ENCODE measurements around the gene PLAAT4. TPM values are rescaled to one million over a fixed set of nuclear protein-coding genes. Genes with fewer than 3 reads are reported as not detected.

Gene PLAAT4
- total RNA-seq, 2 experiments from 2014 or later, result 1.3 to 6.8 TPM

- no peaks in the 10 kb centered on the region for H3K9me3 ChIP-seq (ENCODE audit: low read length)
- no TSS peak for BruUV-seq (replicated peaks)
- H3K36me3 ChIP-seq (ENCODE audit: insufficient read depth, low read length), result no peaks in the 10 kb centered on the region
- TF ChIP-seq EZH2phosphoT487 (IDR thresholded peaks at IDR 0.05; ENCODE audit: borderline replicate concordance, low read depth, low read length), result no peak
- TF ChIP-seq CTCF (conservative IDR thresholded peaks at IDR 0.05; ENCODE audit: low read length), result no peak
- H3K4me2 ChIP-seq (ENCODE audit: low read length), result no peak overlapping the region
- H4K20me1 ChIP-seq (ENCODE audit: insufficient read depth, low read length), result no peaks in the 10 kb centered on the region
- CTCF ChIA-PET (ENCODE audit: unreplicated experiment), result no interaction called here
- H3K79me2 ChIP-seq (ENCODE audit: insufficient read depth, low read depth, low read length), result no peaks in the 10 kb centered on the region
- H3K27ac ChIP-seq (ENCODE audit: low read depth, low read length, poor library complexity, severe bottlenecking), result no peak overlapping the region
- H3K9me2 ChIP-seq (ENCODE audit: insufficient read depth, low read length), result no peaks in the 10 kb centered on the region
- intact Hi-C loops (cut with micrococcal nuclease; ENCODE audit: unreplicated experiment), result no loop called here
- POLR2A ChIA-PET, result no interaction called here
- DNase-seq (ENCODE audit: low spot score), result no peak
- no peak overlapping the region for H2AFZ ChIP-seq (ENCODE audit: low read length)
- no peaks in the 10 kb centered on the region for H3K4me1 ChIP-seq (ENCODE audit: insufficient read depth, low read length, poor library complexity, severe bottlenecking)
- H3K4me3 ChIP-seq (ENCODE audit: low read depth, low read length, poor library complexity, severe bottlenecking), result no peak overlapping the region
Measured at GRCh38 chr11:63516109-63516508, 20.5 kb upstream of the PLAAT4 start.

GRCh38 chr11:63517156-63517555 lies 19.5 kb upstream of the PLAAT4 start:
- no peak overlapping the region for H3K4me3 ChIP-seq (ENCODE audit: low read depth, low read length, poor library complexity, severe bottlenecking)
- no peaks in the 10 kb centered on the region for H3K36me3 ChIP-seq (ENCODE audit: insufficient read depth, low read length)
- intact Hi-C loops (cut with micrococcal nuclease; ENCODE audit: unreplicated experiment), result no loop called here
- no peak for DNase-seq (ENCODE audit: low spot score)
- H3K4me1 ChIP-seq (ENCODE audit: insufficient read depth, low read length, poor library complexity, severe bottlenecking), result no peaks in the 10 kb centered on the region
- H2AFZ ChIP-seq (ENCODE audit: low read length), result no peak overlapping the region
- H4K20me1 ChIP-seq (ENCODE audit: insufficient read depth, low read length), result no peaks in the 10 kb centered on the region
- POLR2A ChIA-PET, result no interaction called here
- no peak overlapping the region for H3K4me2 ChIP-seq (ENCODE audit: low read length)
- H3K27ac ChIP-seq (ENCODE audit: low read depth, low read length, poor library complexity, severe bottlenecking), result no peak overlapping the region
- CTCF ChIA-PET (ENCODE audit: unreplicated experiment), result no interaction called here
- H3K9me3 ChIP-seq (ENCODE audit: low read length), result no peaks in the 10 kb centered on the region
- BruUV-seq (replicated peaks), result no TSS peak
- no peaks in the 10 kb centered on the region for H3K9me2 ChIP-seq (ENCODE audit: insufficient read depth, low read length)
- TF ChIP-seq EZH2phosphoT487 (IDR thresholded peaks at IDR 0.05; ENCODE audit: borderline replicate concordance, low read depth, low read length), result no peak
- no peaks in the 10 kb centered on the region for H3K79me2 ChIP-seq (ENCODE audit: insufficient read depth, low read depth, low read length)

- H3K27ac ChIP-seq (ENCODE audit: low read depth, low read length, poor library complexity, severe bottlenecking), result no peak overlapping the region
- intact Hi-C loops (cut with micrococcal nuclease; ENCODE audit: unreplicated experiment), result no loop called here
- no peaks in the 10 kb centered on the region for H3K79me2 ChIP-seq (ENCODE audit: insufficient read depth, low read depth, low read length)
- no TSS peak for BruUV-seq (replicated peaks)
- H3K4me2 ChIP-seq (ENCODE audit: low read length), result no peak overlapping the region
- no peak for DNase-seq (ENCODE audit: low spot score)
- no peaks in the 10 kb centered on the region for H3K9me3 ChIP-seq (ENCODE audit: low read length)
- no peaks in the 10 kb centered on the region for H3K4me1 ChIP-seq (ENCODE audit: insufficient read depth, low read length, poor library complexity, severe bottlenecking)
- H4K20me1 ChIP-seq (ENCODE audit: insufficient read depth, low read length), result no peaks in the 10 kb centered on the region
- H3K9me2 ChIP-seq (ENCODE audit: insufficient read depth, low read length), result no peaks in the 10 kb centered on the region
- no peaks in the 10 kb centered on the region for H3K36me3 ChIP-seq (ENCODE audit: insufficient read depth, low read length)
- TF ChIP-seq CTCF (conservative IDR thresholded peaks at IDR 0.05; ENCODE audit: low read length) (no peak), EZH2phosphoT487 (IDR thresholded peaks at IDR 0.05; ENCODE audit: borderline replicate concordance, low read depth, low read length) (no peak)
- ChIA-PET CTCF (ENCODE audit: unreplicated experiment) (no interaction called here), POLR2A (no interaction called here)
- no peak overlapping the region for H3K4me3 ChIP-seq (ENCODE audit: low read depth, low read length, poor library complexity, severe bottlenecking)
- no peak overlapping the region for H2AFZ ChIP-seq (ENCODE audit: low read length)
Measured at GRCh38 chr11:63518548-63518947, 18.1 kb upstream of the PLAAT4 start.

Measured in OCI-LY7 (cell line).